ENCODE results near the gene IL17A.

- TF ChIP-seq ESRRG (CRISPR knock-in tag; IDR thresholded peaks at IDR 0.05), result no peak
- no peak for TF ChIP-seq ZNF565 (CRISPR knock-in tag; conservative IDR thresholded peaks at IDR 0.05; ENCODE audit: low read depth)
- no peak for TF ChIP-seq ZNF70 (CRISPR knock-in tag; IDR thresholded peaks at IDR 0.05)
- TF ChIP-seq ZFP30 (CRISPR knock-in tag; IDR thresholded peaks at IDR 0.05), result no peak
- no peak for TF ChIP-seq PPARA (CRISPR knock-in tag; IDR thresholded peaks at IDR 0.05; ENCODE audit: borderline replicate concordance)
- TF ChIP-seq ZFP3 (CRISPR knock-in tag; IDR thresholded peaks at IDR 0.05), result no peak
- TF ChIP-seq TSHZ2 (CRISPR knock-in tag; IDR thresholded peaks at IDR 0.05), result no peak
- no peak for TF ChIP-seq POU6F1 (CRISPR knock-in tag; IDR thresholded peaks at IDR 0.05; ENCODE audit: borderline replicate concordance, low read depth)
Measured at GRCh38 chr6:52154381-52154780, 31.8 kb upstream of the IL17A start.

All from SK-N-SH treated with all-trans-retinoic acid at 6 μM for 48 hours (cell line).